ENCODE results near the gene ZNF223.

- TF ChIP-seq GATA2 (IDR thresholded peaks at IDR 0.05; ENCODE audit: low read depth, low read length) (no peak), GATA3 (IDR thresholded peaks at IDR 0.05; ENCODE audit: low read depth, low read length) (no peak)
Measured at GRCh38 chr19:44042147-44042546, 9.7 kb upstream of the ZNF223 start.
